Measurements from ENCODE around the gene TMC3. TPM values are rescaled to one million over a fixed set of nuclear protein-coding genes. Genes with fewer than 3 reads are reported as not detected.

Gene TMC3
- total RNA-seq, 1 experiment from 2014 or later = not detected

DNA sequence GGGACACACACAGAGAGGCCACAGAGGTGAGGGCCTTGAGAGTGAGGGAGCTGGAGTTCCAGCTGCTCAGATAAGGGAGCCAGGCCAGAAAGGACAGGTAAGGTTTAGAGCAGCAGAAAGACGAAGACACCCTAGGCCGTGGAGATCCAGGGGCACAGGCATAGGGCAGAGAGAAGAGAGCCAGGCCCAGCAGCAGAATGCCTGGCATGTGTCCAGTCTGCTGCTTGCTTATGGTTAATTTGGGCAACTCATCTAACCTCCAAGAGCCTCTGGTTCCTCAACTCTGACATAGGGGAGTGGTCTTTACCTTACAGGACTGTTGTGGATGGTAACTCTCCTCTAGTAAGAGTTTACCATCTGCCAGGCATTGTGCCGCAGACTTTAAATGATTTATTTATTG is 86.0 kb downstream of the TMC3 start:
- H3K27me3 ChIP-seq (ENCODE audit: insufficient read depth, low read depth) = peaks cover 47% of the 10 kb centered on the region
- no TSS peak for BruUV-seq (replicated peaks)
- ChIA-PET POLR2A (ENCODE audit: unreplicated experiment) (no interaction called here), CTCF (no interaction called here)
- no peak overlapping the region for H3K27ac ChIP-seq
- no peaks in the 10 kb centered on the region for H3K9me2 ChIP-seq (ENCODE audit: insufficient read depth)
- no peak overlapping the region for H3K4me2 ChIP-seq
- H3K79me2 ChIP-seq (ENCODE audit: low read depth) = no peaks in the 10 kb centered on the region
- TF ChIP-seq CTCF (conservative IDR thresholded peaks at IDR 0.05) = no peak
- TF ChIP-seq EZH2 (IDR thresholded peaks at IDR 0.05; ENCODE audit: low read depth) = no peak
- H4K20me1 ChIP-seq (ENCODE audit: insufficient read depth) = no peaks in the 10 kb centered on the region
- no peaks in the 10 kb centered on the region for H3F3A ChIP-seq (ENCODE audit: insufficient read depth, low read depth)
- DNase-seq = no peak
- no peaks in the 10 kb centered on the region for H3K9me3 ChIP-seq (ENCODE audit: insufficient read depth, low read depth)
- intact Hi-C loops (cut with micrococcal nuclease; ENCODE audit: unreplicated experiment) = no loop called here
- no peaks in the 10 kb centered on the region for H3K36me3 ChIP-seq (ENCODE audit: low read depth)
- H3K4me3 ChIP-seq = no peak overlapping the region
- no peak overlapping the region for H2AFZ ChIP-seq
- H3K4me1 ChIP-seq (replicated peaks; ENCODE audit: insufficient read depth) = no peaks in the 10 kb centered on the region

DNA sequence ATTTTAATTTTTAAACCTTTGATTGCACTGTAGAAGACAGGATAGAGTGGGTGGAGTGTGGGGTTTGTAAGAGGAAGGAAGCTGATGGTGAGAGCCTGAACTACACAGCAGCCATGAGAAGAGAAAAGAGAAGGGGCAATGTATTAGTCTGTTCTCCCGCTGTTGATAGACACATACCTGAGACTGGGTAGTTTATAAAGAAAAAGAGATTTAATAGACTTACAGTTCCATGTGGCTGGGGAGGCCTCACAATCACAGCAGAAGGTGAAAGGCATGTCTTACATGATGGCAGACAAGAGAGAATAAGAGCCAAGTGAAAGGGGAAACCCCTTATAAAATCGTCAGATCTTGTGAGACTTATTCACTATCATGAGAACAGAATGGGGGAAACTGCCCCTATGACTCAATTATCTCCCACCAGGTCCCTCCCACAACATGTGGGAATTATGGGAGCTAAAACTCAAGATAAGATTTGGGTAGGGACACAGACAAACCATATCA is 87.3 kb downstream of the TMC3 start:
- BruUV-seq (replicated peaks) = no TSS peak
- Histone ChIP-seq H3K4me1 (replicated peaks; ENCODE audit: insufficient read depth) (no peaks in the 10 kb centered on the region), H3K9me2 (ENCODE audit: insufficient read depth) (no peaks in the 10 kb centered on the region), H4K20me1 (ENCODE audit: insufficient read depth) (no peaks in the 10 kb centered on the region), H3K4me2 (no peak overlapping the region), H3F3A (ENCODE audit: insufficient read depth, low read depth) (no peaks in the 10 kb centered on the region), H3K4me3 (no peak overlapping the region), H2AFZ (no peak overlapping the region), H3K27me3 (ENCODE audit: insufficient read depth, low read depth) (peaks cover 43% of the 10 kb centered on the region; the same call in 1 of the 2 replicates), H3K27ac (no peak overlapping the region), H3K36me3 (ENCODE audit: low read depth) (no peaks in the 10 kb centered on the region), H3K79me2 (ENCODE audit: low read depth) (no peaks in the 10 kb centered on the region), H3K9me3 (ENCODE audit: insufficient read depth, low read depth) (no peaks in the 10 kb centered on the region)
- CTCF ChIA-PET = no interaction called here
- TF ChIP-seq EZH2 (IDR thresholded peaks at IDR 0.05; ENCODE audit: low read depth) (no peak), CTCF (conservative IDR thresholded peaks at IDR 0.05) (no peak)
- DNase-seq = no peak
- POLR2A ChIA-PET (ENCODE audit: unreplicated experiment) = no interaction called here
- intact Hi-C loops (cut with micrococcal nuclease; ENCODE audit: unreplicated experiment) = no loop called here

GRCh38 chr15:81285461-81285860 is 88.6 kb downstream of the TMC3 start:
- Histone ChIP-seq H3K79me2 (ENCODE audit: low read depth) (no peaks in the 10 kb centered on the region), H3K9me3 (ENCODE audit: insufficient read depth, low read depth) (no peaks in the 10 kb centered on the region), H3K27me3 (ENCODE audit: insufficient read depth, low read depth) (peaks cover 44% of the 10 kb centered on the region; the same call in 1 of the 2 replicates), H3K4me3 (no peak overlapping the region), H3K9me2 (ENCODE audit: insufficient read depth) (no peaks in the 10 kb centered on the region), H4K20me1 (ENCODE audit: insufficient read depth) (no peaks in the 10 kb centered on the region), H3K27ac (no peak overlapping the region), H3K36me3 (ENCODE audit: low read depth) (no peaks in the 10 kb centered on the region), H3F3A (ENCODE audit: insufficient read depth, low read depth) (no peaks in the 10 kb centered on the region), H3K4me1 (replicated peaks; ENCODE audit: insufficient read depth) (no peaks in the 10 kb centered on the region), H2AFZ (no peak overlapping the region), H3K4me2 (no peak overlapping the region)
- ChIA-PET CTCF (no interaction called here), POLR2A (ENCODE audit: unreplicated experiment) (no interaction called here)
- BruUV-seq (replicated peaks) = no TSS peak
- no peak for DNase-seq
- TF ChIP-seq EZH2 (IDR thresholded peaks at IDR 0.05; ENCODE audit: low read depth) (no peak), CTCF (conservative IDR thresholded peaks at IDR 0.05) (no peak)
- intact Hi-C loops (cut with micrococcal nuclease; ENCODE audit: unreplicated experiment) = no loop called here
